Colon (tissue), 2 donors: ENCODE measurements around the gene CCM2.
"Not testable (repeated sequence)": the region's sequence is repeated elsewhere in the genome, so short reads cannot be mapped to it uniquely, and the experiment has no call there.

Experiments
- FAIRE-seq: peaks from 2 replicates; lab custom pipeline; 2012; peaks lifted over from hg19 to GRCh38; lab: Jason Lieb, UNC
- donor health status: control.
- donor health status: control.

Gene CCM2

DNA sequence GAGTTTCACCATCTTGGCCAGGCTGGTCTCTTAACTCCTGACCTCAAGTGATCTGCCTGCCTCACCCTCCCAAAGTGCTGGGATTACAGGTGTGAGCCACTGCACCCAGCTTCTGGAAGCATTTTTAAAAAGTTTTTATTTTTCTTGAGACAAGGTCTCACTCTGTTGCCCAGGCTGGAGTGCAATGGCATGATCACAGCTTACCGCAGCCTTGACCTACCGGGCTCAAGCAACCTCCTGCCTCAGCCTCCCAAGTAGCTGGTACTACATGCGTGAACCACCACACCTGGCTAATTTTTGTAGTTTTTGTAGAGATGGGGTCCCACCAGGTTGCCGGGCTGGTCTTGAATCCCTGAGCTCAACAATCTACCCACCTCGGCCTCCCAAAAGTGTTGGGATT, 34.7 kb downstream of the CCM2 start:
- not testable (repeated sequence) for FAIRE-seq

DNA sequence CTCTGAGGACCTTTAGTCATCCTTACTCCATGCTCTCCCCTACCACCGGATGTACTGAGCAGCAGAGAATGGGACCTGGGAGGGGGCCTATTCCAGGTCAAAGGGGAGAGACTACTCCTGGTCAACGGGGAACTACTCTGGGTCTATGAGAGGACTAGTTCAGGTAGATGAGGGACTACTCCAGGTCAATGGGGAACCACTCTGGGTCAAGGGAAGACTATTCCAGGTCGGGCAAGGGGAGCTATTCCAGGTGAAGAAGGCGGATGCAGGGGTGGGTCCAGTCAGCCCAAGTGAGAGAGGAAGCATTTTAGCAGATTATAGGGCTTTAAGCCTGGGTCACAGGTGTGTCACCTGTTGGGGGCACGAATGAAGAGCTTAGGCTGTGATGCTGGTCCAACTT, 35.4 kb downstream of the CCM2 start:
- no peak for FAIRE-seq

DNA sequence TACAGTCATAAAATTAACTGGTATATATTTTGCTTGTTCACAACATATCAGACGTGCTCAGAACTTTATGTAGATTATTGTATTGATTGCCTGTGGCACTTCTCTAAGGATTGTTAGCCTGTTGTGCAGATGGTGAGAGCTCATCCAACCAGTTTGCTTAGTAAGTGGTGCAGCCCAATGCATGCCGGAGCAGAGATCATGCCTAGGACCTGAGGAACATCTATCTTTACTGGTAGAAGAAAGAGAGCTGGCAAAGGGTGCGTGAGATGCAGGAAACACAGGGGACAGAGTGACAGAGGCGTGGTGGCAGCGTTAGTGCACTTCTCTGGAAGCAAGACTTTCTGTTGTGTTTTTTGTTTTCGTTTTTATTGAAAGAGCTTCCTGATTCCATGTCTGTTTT, 35.9 kb downstream of the CCM2 start:
- FAIRE-seq, result no peak

DNA sequence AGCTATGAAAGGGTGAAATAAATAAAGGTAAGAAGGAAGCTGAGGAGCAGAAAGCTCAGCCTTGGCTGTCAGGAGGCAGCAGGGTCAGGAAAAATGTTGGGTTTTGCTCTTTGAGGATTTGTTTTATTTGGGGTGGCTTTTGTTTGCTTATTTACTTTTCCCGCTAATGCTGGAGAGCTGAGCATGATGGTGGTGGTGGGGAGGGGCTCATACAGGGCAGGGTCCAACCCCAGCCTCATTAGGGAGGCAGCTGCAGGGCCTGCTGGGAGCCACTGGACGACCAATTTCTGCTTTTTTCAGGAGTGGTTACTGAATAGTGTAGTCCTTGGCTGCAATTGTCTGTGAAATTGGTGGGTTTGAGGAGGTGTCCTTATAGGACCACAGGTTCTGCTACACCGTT, 36.3 kb downstream of the CCM2 start:
- no peak for FAIRE-seq

DNA sequence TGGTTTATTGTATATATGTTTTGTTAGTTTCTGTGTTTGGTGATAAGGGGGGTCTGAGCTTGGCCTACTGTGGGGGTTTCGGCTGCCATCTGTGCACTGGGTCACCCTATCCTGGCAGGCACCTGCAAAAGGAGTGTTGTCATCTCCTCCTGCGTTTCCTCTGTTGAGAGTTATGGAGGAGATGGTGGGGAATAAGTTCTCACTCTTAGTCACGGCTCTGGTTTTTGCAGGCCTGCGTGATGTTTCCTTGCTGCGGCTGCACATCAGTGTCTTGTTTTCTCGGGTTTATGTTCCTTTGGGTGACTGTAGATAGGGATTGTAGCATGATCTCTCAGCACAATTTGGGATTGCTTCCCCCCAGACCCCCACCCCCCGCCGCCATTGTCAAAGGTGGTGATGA, 36.8 kb downstream of the CCM2 start:
- FAIRE-seq, result no peak

DNA sequence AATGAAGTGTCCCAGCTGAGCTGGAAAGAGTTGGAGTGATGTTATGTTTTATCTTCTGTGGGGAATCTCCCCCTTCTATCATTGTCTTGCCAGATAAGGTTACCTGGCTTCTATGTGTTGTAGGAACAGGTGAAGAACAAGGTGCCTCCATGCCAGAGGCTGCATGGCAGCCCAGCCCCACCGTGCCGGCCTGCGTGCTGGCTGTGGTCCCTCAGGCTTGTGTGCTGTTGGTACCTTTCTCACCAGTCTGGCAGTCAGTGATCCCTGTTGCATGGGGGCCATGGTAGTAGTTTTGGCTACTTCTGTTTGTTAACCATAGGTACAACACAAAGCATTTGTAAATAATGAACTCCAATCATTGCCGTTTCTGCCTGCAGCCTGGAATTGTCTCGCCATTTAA, 37.9 kb downstream of the CCM2 start:
- FAIRE-seq, result no peak

DNA sequence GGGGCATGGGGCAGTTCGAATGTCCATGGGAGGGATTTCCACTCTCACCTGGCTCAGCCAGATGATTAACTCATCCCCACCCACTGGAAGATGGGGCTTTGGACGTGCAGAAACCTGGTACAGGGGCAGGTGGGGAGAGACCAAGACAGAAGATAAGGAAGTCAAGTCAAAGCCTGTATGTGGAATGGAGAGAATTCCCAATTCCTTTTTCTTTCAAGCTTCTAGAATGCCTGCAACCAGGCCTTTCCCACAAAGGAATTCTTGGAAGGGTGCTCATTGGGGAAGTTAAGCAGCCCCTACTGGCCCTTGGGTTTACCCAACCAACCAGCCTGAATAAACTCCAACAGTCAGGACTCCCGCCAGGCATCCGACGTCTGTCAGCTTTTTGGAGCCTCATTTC, 39.1 kb downstream of the CCM2 start:
- no peak for FAIRE-seq

DNA sequence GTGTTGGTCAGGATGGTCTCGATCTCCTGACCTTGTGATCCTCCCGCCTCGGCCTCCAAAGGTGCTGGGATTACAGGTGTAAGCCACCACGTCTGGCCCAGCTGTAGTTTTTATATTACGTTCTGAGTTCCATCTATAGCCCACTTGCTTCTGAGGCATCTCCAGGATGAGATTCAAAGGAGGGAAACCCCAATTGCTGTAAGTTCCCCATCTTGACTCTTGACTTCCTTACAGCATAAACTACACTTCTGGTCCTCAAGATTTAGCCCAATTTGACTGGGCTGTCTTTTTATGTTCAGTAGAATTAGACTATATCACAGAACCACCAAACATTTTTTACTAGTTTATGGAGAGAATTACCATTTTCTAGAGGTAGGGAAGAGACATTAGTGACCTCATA, 44.3 kb downstream of the CCM2 start:
- no peak for FAIRE-seq

DNA sequence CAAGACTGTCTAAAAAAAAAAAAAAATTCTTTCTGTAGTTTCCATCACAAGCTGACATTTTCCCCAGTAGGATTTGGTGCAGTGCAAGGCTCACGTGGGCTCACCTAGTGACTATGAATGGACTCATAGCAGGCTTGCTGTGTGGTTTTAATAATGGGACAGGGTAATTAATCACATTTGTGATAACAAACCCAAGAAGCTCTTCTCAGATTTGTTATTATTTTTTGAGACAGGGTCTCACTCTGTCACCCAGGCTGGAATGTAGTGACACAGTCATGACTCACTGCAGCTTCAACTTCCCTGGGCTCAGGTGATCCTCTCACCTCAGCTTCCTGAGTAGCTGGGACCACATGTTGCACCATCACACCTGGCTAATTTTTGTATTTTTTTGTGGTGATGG, 48.7 kb downstream of the CCM2 start:
- no peak for FAIRE-seq

DNA sequence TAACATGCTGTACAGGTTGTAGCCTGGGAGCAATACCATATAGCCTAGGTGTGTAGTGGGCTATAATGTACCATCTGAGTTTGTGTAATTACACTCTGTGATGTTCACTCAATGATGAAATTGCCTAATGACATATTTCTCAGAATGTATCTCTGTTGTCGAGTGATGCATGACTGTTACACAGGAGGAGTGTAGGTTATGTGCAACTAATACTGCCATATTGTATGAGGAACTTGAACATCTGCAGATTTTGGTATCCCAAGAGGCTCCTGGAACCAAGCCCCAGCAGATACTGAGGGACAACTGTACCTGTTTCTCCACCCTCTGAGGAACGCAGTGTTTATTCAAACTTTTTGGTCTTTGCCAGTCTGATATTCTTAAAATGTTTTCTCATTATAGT, 50.2 kb downstream of the CCM2 start:
- FAIRE-seq, result no peak

DNA sequence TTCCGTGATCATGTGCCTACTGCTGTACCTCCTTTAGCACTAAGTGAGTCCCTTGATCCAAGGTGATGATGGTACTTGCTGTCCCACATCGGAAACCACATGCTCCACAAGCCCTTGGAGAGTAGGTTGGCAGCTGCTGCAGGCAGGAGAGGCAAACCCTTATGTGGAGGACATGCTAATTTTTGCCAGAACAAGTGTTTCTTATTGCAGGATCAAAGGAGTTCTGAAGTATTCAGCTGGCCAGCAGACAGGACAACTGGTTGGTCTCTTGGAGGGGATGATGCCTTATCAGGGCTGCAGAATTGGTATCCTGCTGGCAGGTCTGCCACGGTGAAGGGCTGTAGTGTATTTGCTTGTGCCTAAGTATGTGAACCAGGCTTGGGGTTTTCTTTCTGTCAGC, 52.0 kb downstream of the CCM2 start:
- FAIRE-seq, result no peak

DNA sequence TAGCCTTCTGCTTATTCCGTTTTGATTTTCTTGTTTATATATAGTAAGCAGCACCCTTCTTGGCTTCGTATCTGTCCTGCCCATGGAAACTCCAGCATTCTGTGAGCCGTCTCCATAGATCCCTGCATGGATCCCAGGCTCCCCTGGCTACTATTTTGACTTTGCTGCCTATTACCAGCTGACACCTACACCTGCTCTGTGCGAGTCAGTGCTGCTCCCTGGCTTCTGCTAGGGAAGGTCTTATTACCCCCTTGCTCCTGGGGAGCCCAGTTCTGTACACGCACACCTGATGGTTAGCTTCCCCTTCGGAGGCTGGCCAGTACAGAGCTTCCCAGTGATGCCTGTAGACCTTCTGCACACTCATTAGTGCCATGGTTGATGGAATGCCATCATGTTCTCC, 53.4 kb downstream of the CCM2 start:
- FAIRE-seq, result no peak

DNA sequence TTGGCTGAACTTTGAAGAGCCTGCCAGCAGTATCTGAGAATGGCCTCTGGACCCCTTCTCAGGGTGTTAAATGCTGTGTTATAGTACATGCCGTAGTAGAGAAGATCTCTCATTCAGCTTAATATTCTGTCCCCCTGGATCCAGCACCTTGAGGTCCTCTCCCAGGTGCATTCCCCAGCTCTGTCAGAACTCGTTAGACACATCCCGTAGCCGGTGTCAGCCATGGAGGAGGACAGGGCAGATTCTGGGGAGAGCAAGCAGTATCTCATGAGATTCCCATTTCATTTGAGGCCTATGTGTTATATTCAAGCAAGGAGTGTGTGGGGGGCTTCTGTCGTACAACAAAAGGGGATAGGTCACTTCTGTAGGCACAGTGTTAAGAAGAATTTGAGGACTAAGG, 53.9 kb downstream of the CCM2 start:
- no peak for FAIRE-seq

DNA sequence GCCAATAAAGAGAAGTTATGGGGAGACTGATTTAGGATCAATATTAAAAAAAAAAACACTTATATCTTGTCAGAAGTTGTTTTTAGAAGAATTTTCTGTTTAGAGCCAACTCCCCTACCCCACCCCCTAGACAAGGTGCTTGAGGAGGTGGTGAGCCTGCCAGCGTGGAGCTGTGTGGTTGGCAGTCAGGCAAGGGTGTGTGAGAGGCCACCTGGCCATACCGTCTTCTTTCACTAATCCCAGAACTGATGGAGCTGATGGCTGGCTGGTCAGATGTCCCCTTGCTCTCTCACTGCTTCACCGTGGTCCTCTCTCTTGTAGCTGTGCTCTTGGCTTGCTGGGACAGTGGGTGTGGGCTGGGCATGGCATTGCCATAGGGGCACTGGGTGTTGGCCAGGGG, 54.4 kb downstream of the CCM2 start:
- no peak for FAIRE-seq

DNA sequence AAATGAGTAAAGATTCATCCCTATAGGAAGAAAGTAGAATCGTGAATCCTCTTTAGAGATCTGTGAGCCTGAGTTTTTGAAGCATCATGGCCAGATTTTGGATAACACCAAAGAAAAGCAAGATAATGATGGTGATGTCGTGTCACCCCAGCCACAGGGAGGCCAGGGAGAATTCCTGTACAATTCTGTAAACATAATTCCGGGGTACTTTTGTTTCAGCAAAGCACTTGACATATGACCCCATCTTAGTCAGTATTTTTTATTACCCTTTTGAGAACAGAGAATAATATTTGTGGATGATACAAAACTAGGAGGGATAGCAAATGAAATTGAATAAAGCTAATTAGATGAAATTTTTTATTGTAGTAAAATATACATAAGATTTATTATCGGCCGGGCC, 55.0 kb downstream of the CCM2 start:
- FAIRE-seq, result no peak

DNA sequence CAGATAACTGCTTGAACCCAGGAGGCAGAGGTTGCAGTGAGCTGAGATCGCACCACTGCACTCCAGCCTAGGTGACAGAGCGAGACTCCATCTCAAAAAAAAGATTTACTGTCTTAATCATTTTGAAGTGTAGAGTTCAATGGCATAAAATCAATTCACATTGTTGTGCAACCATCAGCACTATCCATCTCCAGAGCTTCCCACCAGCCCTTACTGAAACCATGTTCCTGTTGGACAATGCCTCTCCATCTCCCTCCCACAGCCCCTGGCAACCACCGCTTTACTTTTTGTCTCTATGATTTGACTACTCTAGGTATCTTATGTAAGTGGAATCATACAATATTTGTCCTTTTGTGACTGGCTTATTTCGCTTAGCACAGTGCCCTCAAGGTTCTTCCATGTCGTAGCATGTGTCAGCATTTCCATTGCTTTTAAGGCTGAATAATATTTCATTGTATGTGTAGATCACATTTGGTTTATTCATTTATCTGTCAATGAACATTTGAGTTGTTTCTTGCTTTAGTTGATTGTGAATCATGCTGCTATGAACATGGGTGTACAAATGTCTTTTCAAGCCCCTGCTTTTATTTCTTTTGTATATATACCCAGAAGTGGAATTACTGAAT, 55.7 kb downstream of the CCM2 start:
- no peak for FAIRE-seq

DNA sequence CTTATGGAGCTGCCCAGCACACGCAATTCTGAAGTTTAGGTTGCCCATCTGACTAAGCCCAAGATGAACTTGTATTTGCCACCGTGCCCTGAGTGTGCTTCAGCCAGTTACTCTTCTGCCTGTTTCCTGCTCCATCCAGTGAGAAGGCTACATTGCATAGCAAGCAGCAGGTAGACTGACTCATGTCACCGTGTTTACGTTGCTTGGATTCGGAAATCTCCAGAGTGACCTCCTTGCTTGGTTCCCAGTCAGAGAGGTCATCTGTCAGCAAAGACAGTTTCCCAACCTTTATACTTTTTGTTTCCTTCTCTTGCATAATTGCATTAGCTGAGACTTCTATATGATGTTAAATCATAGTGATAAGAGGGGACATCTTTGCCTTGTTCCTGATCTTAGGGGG, 57.9 kb downstream of the CCM2 start:
- no peak for FAIRE-seq

DNA sequence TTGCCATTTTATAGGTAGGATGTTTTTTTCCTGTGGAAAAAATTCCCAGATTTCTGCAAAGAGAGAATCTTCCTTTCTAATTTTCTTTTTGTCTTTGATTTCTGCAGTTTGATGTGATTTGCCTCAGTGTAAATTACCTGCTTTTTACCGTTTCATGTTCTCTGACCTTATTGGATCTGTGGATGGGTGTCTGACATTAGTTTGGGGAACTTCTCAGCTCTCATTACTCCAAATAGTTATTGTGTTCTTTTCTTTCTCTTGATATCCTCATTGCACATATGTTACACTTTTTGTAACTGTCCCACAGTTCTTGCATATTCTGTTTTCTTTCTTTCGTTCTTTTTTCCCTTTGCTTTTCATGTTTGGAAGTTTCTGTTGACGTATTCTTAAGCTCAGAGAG, 60.3 kb downstream of the CCM2 start:
- FAIRE-seq, result no peak

DNA sequence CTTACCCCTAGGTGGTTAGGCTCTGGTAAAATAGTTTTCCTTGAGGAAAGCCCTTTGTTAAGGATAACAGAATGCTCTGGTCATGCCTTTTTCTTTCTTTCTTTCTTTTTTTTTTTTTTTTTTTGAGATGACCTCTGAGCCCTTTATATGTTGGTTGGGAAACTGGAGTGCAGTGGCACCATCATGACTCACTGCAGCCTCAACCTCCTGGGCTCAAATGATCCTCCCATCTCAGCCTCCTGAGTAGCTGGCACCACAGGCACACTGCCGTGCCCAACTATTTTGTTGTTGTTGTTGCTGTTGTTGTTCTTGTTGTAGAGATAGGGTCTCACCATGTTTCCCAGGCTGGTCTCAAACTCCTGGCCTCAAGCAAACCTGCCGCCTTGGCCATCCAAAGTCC, 61.4 kb downstream of the CCM2 start:
- no peak for FAIRE-seq

DNA sequence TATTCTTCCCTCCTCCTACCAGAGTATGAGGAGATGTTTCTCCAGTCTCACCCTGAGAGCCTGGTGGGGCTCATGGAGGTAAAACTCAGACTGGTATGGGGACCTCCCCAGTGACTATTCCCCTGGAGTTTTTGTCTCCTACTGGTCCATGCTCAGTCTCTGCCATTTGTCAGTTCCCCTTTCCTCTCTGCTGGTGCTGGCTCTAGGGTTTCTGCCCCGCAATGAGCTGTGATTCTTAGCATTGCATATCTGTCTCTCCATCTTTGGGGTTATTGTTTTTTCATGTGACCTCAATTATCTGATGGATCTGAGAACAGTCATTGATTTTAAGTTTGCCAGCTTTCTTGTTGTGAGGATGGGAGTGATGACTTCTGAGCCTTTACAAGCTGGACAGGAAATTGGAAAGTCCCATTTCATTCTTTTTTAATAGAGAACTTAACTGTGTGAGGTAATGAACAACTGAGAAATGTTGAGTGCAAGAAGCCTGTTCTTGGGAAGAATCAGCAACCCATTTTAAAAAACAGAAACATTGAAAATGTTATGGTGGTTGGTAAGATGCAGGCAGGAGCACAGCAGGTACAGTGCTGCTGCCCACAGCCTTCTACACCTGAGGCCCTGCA, 61.9 kb downstream of the CCM2 start:
- FAIRE-seq, result no peak

DNA sequence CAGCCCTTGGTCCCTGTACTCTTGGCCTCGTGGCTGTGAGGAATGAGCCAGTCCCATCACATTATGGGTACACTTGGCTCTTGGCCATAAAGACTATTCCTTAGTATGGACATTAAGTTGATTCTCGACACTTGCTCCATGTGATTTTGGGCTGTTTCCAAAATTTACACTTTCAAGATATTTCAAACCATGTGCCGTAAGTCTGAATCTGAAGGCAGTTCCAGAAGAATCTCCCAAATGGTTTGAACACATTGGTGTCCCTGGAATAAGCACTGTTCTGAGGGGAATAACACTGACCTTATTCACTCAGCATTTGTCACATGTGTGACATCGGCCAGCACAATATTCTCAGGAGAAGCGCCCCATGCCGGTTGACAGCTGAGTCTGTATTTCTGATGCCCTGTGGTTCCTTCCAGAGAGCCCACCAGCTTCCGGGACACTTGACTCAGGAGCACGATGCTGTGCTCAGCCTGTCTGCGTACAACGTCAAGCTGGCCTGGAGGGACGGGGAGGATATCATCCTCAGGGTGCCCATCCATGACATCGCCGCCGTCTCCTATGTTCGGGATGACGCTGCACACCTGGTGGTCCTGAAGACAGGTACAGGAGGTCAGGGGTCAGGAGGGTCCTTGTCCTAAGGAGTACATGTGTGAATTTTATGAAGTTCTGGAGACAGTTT, 64.2 kb downstream of the CCM2 start:
- FAIRE-seq, result no peak

DNA sequence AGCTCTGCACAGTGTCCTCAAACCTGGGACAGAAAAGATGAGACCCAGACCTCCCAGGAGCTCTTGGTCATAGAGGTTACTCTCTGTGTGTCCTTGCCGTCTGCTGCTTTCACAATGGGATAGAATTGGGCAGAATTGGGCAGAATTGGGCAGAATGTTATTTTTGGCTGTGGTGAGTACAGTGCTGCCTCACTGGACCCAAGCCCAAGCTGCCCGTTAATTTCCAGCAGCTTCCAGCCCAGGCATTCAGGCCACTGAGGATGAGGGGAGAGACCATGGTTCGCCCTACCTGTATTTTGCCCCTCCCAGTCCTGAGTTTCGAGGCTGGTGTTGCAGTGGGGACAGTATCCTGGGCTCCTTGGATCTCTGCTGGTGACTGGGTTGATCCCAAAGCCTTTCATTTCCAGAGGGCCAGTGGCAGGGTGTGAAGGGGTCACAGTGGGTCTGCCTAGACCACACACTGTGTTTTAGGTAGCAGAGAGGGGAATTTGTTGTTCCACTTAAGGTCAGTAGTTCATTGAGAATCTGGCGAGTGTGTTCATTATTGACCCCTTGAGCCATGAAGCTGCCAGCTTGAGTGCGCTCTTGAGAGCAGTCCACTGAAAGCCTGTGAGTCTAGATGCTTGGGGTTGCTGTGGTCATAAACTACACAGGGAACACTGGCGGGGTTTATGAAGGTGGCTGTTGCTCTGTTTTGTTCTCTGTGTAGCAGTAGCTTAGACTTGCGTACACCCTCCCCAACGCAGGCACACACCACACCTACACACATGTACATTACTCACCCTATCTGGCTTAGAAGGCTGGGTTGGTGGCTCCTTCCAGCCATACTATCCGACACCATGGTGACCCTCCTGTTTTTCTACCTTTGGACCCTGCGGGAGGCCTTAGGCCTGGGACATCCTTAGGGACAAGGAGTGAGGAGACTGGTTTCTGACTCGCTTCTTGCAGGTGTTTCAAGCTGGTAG, 65.3 kb downstream of the CCM2 start:
- no peak for FAIRE-seq

DNA sequence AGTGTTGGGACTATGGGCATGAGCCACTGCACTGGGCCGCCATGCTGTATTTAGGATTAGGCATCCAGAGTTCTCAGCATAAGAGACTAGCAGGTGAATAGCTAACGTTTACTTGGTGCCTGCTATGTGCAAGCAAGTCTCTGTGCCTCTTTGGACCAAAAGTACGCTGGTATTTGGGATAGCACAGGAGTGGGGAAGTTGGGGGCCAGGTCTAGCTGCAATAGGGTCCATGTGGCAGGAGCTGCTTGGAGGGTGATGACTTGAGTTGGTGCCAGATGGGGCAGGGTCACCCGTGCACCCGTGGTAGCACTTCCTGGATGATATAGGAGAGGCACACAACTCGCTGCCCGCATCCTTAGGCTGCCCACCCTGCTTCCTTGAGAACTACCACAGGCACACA, 66.4 kb downstream of the CCM2 start:
- no peak for FAIRE-seq
